Putamen (tissue), 1 donor: ENCODE results near the gene KCNJ5.
A peak's percentile ranks its signal among the peaks of the same experiment; 100 is the strongest.

Source experiments
- DNase-seq: peaks from one replicate; pipeline ENCODE4 v3.0.0-alpha.2; 2016; ENCODE audit warnings: low spot score

The KCNJ5 gene

GRCh38 chr11:128890543-128891368 lies at the start of gene KCNJ5:
KCNJ5 (plus strand) TSS chr11:128891356; CDS start chr11:128911274, 19,918 bp downstream.
- DNase-seq: no peak

- DNase-seq: no peak
Measured at GRCh38 chr11:128841461-128842072, 49.6 kb upstream of the KCNJ5 start.

GRCh38 chr11:128843198-128843785 lies 47.9 kb upstream of the KCNJ5 start:
- no peak for DNase-seq

- DNase-seq: no peak
Measured at GRCh38 chr11:128845334-128845780, 45.8 kb upstream of the KCNJ5 start.

- no peak for DNase-seq
Measured at GRCh38 chr11:128846985-128847384, 44.2 kb upstream of the KCNJ5 start.

- no peak for DNase-seq
Measured at GRCh38 chr11:128848815-128849455, 42.2 kb upstream of the KCNJ5 start.

GRCh38 chr11:128852327-128853023 lies 38.7 kb upstream of the KCNJ5 start:
- no peak for DNase-seq

- DNase-seq: no peak
Measured at GRCh38 chr11:128853559-128853958, 37.6 kb upstream of the KCNJ5 start.

GRCh38 chr11:128854841-128855240 lies 36.3 kb upstream of the KCNJ5 start:
- no peak for DNase-seq

GRCh38 chr11:128856241-128856640 lies 34.9 kb upstream of the KCNJ5 start:
- no peak for DNase-seq

GRCh38 chr11:128857341-128857740 lies 33.8 kb upstream of the KCNJ5 start:
- no peak for DNase-seq

- peak; percentile 7 for DNase-seq
Measured at GRCh38 chr11:128859563-128860441, 31.4 kb upstream of the KCNJ5 start.

GRCh38 chr11:128860571-128861361 lies 30.4 kb upstream of the KCNJ5 start:
- no peak for DNase-seq

- no peak for DNase-seq
Measured at GRCh38 chr11:128862406-128862805, 28.8 kb upstream of the KCNJ5 start.

GRCh38 chr11:128862908-128863660 lies 28.1 kb upstream of the KCNJ5 start:
- DNase-seq: no peak

- DNase-seq: no peak
Measured at GRCh38 chr11:128865490-128865889, 25.7 kb upstream of the KCNJ5 start.

GRCh38 chr11:128867277-128867676 lies 23.9 kb upstream of the KCNJ5 start, which contains the start of gene KCNJ1:
KCNJ1 (minus strand) TSS chr11:128867296; CDS start chr11:128840243, 27,053 bp downstream.
- no peak for DNase-seq

- DNase-seq: no peak
Measured at GRCh38 chr11:128868841-128869671, 22.1 kb upstream of the KCNJ5 start.
